Measurements from ENCODE around the gene ITGA3. TPM values are rescaled to one million over a fixed set of nuclear protein-coding genes. Genes with fewer than 3 reads are reported as not detected.

ITGA3 gene
- total and polyA plus RNA-seq, 2 of the 13 experiments (the other 11 are each of a cell fraction or from before 2014, with no cell fraction given) = 0.48 to 0.69 TPM

DNA sequence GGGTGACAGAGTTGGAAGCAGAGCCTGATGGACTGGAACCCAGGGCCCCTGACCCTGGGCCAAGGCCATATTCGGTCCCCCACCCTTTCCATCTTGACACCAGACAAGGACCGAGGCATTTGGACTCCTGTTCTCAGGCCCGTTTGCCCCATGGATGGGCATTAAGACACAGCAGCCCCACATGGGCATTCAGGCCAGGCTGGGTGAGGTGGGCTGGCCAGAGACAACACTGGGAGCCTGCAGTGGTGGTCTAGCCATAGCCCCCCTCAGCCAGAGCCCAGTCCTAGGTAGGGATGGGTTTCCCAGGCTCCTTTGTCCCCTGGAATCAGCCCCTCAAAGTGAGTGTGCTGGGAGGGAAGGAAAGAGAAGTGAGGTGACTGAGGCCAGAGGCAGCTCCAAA, 40.8 kb downstream of the ITGA3 start:
- 49% methylated on average over 3 of the region's 3 CpGs for WGBS (ENCODE audit: low lambda C conversion rate)
- CTCF ChIA-PET (ENCODE audit: low intra/inter-chr PET ratio, low total read pairs) = no interaction called here
- peaks cover 0 to 8% of the 10 kb centered on the region in 2 experiments; a peak in 2 of 5 replicates for H3K27me3 ChIP-seq (ENCODE audit: control insufficient read depth in 1 of 2, insufficient read depth in 2 of 2, low read length in 2 of 2)
- POLR2A ChIA-PET = no interaction called here
- H3K9me3 ChIP-seq (ENCODE audit: low read length) = no peaks in the 10 kb centered on the region
- TF ChIP-seq ZNF326 (CRISPR knock-in tag; IDR thresholded peaks at IDR 0.05; ENCODE audit: borderline replicate concordance) = no peak
- TF ChIP-seq, protein P1, sequence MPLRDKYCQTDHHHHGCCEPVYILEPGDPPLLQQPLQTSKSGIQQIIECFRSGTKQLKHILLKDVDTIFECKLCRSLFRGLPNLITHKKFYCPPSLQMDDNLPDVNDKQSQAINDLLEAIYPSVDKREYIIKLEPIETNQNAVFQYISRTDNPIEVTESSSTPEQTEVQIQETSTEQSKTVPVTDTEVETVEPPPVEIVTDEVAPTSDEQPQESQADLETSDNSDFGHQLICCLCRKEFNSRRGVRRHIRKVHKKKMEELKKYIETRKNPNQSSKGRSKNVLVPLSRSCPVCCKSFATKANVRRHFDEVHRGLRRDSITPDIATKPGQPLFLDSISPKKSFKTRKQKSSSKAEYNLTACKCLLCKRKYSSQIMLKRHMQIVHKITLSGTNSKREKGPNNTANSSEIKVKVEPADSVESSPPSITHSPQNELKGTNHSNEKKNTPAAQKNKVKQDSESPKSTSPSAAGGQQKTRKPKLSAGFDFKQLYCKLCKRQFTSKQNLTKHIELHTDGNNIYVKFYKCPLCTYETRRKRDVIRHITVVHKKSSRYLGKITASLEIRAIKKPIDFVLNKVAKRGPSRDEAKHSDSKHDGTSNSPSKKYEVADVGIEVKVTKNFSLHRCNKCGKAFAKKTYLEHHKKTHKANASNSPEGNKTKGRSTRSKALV (CRISPR knock-in tag; IDR thresholded peaks at IDR 0.05) = no peak
- TF ChIP-seq THYN1 (CRISPR knock-in tag; IDR thresholded peaks at IDR 0.05; ENCODE audit: borderline replicate concordance, low read depth) = no peak
- TF ChIP-seq, protein P2, sequence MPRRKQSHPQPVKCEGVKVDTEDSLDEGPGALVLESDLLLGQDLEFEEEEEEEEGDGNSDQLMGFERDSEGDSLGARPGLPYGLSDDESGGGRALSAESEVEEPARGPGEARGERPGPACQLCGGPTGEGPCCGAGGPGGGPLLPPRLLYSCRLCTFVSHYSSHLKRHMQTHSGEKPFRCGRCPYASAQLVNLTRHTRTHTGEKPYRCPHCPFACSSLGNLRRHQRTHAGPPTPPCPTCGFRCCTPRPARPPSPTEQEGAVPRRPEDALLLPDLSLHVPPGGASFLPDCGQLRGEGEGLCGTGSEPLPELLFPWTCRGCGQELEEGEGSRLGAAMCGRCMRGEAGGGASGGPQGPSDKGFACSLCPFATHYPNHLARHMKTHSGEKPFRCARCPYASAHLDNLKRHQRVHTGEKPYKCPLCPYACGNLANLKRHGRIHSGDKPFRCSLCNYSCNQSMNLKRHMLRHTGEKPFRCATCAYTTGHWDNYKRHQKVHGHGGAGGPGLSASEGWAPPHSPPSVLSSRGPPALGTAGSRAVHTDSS (CRISPR knock-in tag; conservative IDR thresholded peaks at IDR 0.05) = no peak
- peaks cover 6% of the 10 kb centered on the region for H3K79me2 ChIP-seq (ENCODE audit: insufficient read depth, low read length)
- no peak overlapping the region for H2AFZ ChIP-seq (ENCODE audit: low read length)
- FAIRE-seq = no peak
- peaks cover 0 to 4% of the 10 kb centered on the region in 2 experiments; a peak in 1 of 5 replicates for H3K36me3 ChIP-seq (replicated peaks in 1 of 2; ENCODE audit: control insufficient read depth in 1 of 2, insufficient read depth in 2 of 2, low read length in 2 of 2)
- 0 out of 2 replicates have a peak overlapping the region, but pooled peaks have one; percentile 4 for H3K9ac ChIP-seq (ENCODE audit: insufficient read depth, low read depth, low read length)
- in situ Hi-C loops (cut with HindIII; ENCODE audit: extremely low pct_ligation_motif_present, low pct_unique_long_range_greater_than_20kb) (no loop called here), intact Hi-C loops (cut with micrococcal nuclease; ENCODE audit: unreplicated experiment) (no loop called here)
- ATAC-seq = no peak
- no TSS peak for BruUV-seq (replicated peaks)
- no peak overlapping the region for H3K4me3 ChIP-seq (replicated peaks in 1 of 3; ENCODE audit: insufficient read depth in 1 of 3, low read depth in 2 of 3, low read length in 3 of 3)
- H3K4me1 ChIP-seq (ENCODE audit: insufficient read depth, low read length) = peaks cover 38% of the 10 kb centered on the region
- H4K20me1 ChIP-seq (ENCODE audit: insufficient read depth, low read length) = no peaks in the 10 kb centered on the region
- H3K27ac ChIP-seq (ENCODE audit: extremely low read length, insufficient read depth, low read length) = no peak overlapping the region
- DNase-seq (ENCODE audit: low spot score) = no peak
- peak overlapping the region; percentile 100; the same call in 1 of the 2 replicates for H3K4me2 ChIP-seq (ENCODE audit: low read depth, low read length)
